Transverse colon (tissue), 4 donors: ENCODE measurements around the gene RHOB. TPM values are rescaled to one million over a fixed set of nuclear protein-coding genes. Genes with fewer than 3 reads are reported as not detected.

Experiments used
- DNase-seq: peaks from one replicate; pipeline ENCODE4 v3.0.0-alpha.2; 2019
- H3K27ac ChIP-seq, 4 donors: fragments of 200-600 bp; sonication (generic); 2 replicates each; pipeline ENCODE4 v1.5.1; 2016 to 2018; ENCODE audit warnings: inconsistent platforms in 4 of 4
- H3K27me3 ChIP-seq: fragments of 200-600 bp; sonication (generic); 2 replicates; pipeline ENCODE4 v1.5.1; 2017; ENCODE audit warnings: inconsistent platforms
- H3K36me3 ChIP-seq, 4 donors: fragments of 200-600 bp; sonication (generic); 2 replicates each; pipeline ENCODE4 v1.5.1; 2017 to 2019; ENCODE audit warnings: inconsistent platforms in 4 of 4
- H3K4me1 ChIP-seq, 4 donors: fragments of 200-600 bp; sonication (generic); 2 replicates each; pipeline ENCODE4 v1.5.1; 2017 to 2020; ENCODE audit warnings: inconsistent platforms in 4 of 4
- H3K4me3 ChIP-seq, 4 donors: fragments of 200-600 bp; sonication (generic); 1 replicate in 1 of 4; 2 replicates in 3 of 4; pipeline versions ENCODE4 v1.5.1 to v1.6.1; 2017 to 2019; ENCODE audit warnings: inconsistent platforms in 4 of 4
- H3K9me3 ChIP-seq, 2 donors: fragments of 200-600 bp; sonication (generic); 2 replicates each; pipeline ENCODE4 v1.5.1; 2017 to 2019; ENCODE audit warnings: inconsistent platforms in 2 of 2
- CTCF ChIP-seq, 5 experiments: fragments of 200-600 bp in 3 of 5; fragments of 450-650 bp in 2 of 5; sonication (generic) in 3 of 5; IDR thresholded peaks; 1 replicate in 2 of 5; 2 replicates in 3 of 5; pipeline ENCODE4 v1.5.1; 2016 to 2017; ENCODE audit warnings: antibody characterized with exemption in 5 of 5, inconsistent platforms in 3 of 5, mild to moderate bottlenecking in 2 of 5, moderate library complexity in 1 of 5
- EP300 ChIP-seq: sonication (generic); formaldehyde crosslinking; IDR thresholded peaks from one replicate; pipeline ENCODE4 v1.6.1; 2017; ENCODE audit warnings: antibody characterized with exemption, low read depth
- POLR2A ChIP-seq: fragments of 450-650 bp; IDR thresholded peaks from one replicate; pipeline ENCODE4 v1.6.1; 2016; ENCODE audit warnings: antibody characterized with exemption, mild to moderate bottlenecking, moderate library complexity
- POLR2AphosphoS5 ChIP-seq, 3 donors: sonication (generic); formaldehyde crosslinking; IDR thresholded peaks; one replicate each; pipeline ENCODE4 v1.6.1; 2016; ENCODE audit warnings: antibody characterized with exemption in 3 of 3
- WGBS, 2 donors: methylation state at CpG; one replicate each; pipeline ENCODE4 v1.1.5; 2018; ENCODE audit warnings: low coverage in 1 of 2; 5-methylcytosine and 5-hydroxymethylcytosine counted together
- in situ Hi-C, 4 donors: fragments of 200-750 bp; cut with MboI; loops; one replicate each; pipeline versions ENCODE4 v1.15.0 to v1.15.1; 2017; ENCODE audit warnings: low sequenced_read_pairs in 3 of 4, low pct_ligation_motif_present in 1 of 4, low pct_unique_long_range_greater_than_20kb in 1 of 4
- intact Hi-C: fragments of 100-400 bp; cut with DNase I; formaldehyde crosslinking; loops from one replicate; pipeline ENCODE4 v1.15.1; 2023; ENCODE audit warnings: low total_unique reads
- total RNA-seq, 4 donors: library from RNA; depleted of rRNA; stranded (reverse); fragments of >200 nt; gene quantifications; one replicate each; pipeline ENCODE4 v1.1.0, GENCODE V29; 2016

RHOB gene
- total RNA-seq, 4 donors from 2014 or later = 360 to 732 (median 532) TPM

- no peaks in the 10 kb centered on the region for H3K9me3 ChIP-seq
- peak overlapping the region; percentile 97 to 99 (median 97) for H3K27ac ChIP-seq
- H3K4me3 ChIP-seq = peak overlapping the region; percentile 56 to 96 (median 65)
- TF ChIP-seq CTCF (IDR thresholded peaks at IDR 0.05) (no peak), POLR2A (no peak), EP300 (no peak)
- in situ Hi-C loops = loop anchor here in 1 of 4 donors (25.0 kb wide), 1 partner anchor 191 kb away; no protein-coding TSS in a partner anchor
- H3K27me3 ChIP-seq = no peaks in the 10 kb centered on the region
- intact Hi-C loops = loop anchor here (5.0 kb wide), 1 partner anchor 171 kb away; no protein-coding TSS in a partner anchor
- no peak for DNase-seq
- WGBS, 2 donors = 9% methylated on average over 29 of the region's 42 CpGs; no CpG with 5 or more reads in 1 of the 2 donors
- H3K36me3 ChIP-seq = peaks cover 0 to 10% (median 0%) of the 10 kb centered on the region in 4 donors
- peaks cover 6 to 50% (median 25%) of the 10 kb centered on the region in 4 donors for H3K4me1 ChIP-seq
Observed at GRCh38 chr2:20446255-20446916, 488 bp upstream of the RHOB start.

GRCh38 chr2:20447437-20448245, 767 bp downstream of the RHOB start:
- in situ Hi-C loops = loop anchor here in 1 of 4 donors (25.0 kb wide), 1 partner anchor 190 kb away; no protein-coding TSS in a partner anchor
- Histone ChIP-seq H3K36me3 (peaks cover 0 to 10% (median 0%) of the 10 kb centered on the region in 4 donors), H3K27ac (peak overlapping the region; percentile 97 to 99 (median 97)), H3K9me3 (no peaks in the 10 kb centered on the region), H3K4me1 (peaks cover 9 to 63% (median 27%) of the 10 kb centered on the region in 4 donors), H3K4me3 (peak overlapping the region; percentile 62 to 96 (median 81)), H3K27me3 (no peaks in the 10 kb centered on the region)
- peak; percentile 57 for DNase-seq
- 5% methylated on average over 65 of the region's 78 CpGs; no CpG with 5 or more reads in 1 of the 2 donors for WGBS, 2 donors
- TF ChIP-seq POLR2AphosphoS5 (IDR thresholded peaks at IDR 0.05) (peak; percentile 74 to 92 (median 75)), POLR2A (peak; percentile 64), EP300 (no peak), CTCF (IDR thresholded peaks at IDR 0.05) (no peak)
- intact Hi-C loops = loop anchor here (5.0 kb wide), 1 partner anchor 170 kb away; no protein-coding TSS in a partner anchor

- H3K27me3 ChIP-seq = no peaks in the 10 kb centered on the region
- intact Hi-C loops (loop anchor here (5.0 kb wide), 1 partner anchor 169 kb away; no protein-coding TSS in a partner anchor), in situ Hi-C loops (loop anchor here in 1 of 4 donors (25.0 kb wide), 1 partner anchor 189 kb away; no protein-coding TSS in a partner anchor)
- peaks cover 0 to 10% (median 0%) of the 10 kb centered on the region in 4 donors for H3K36me3 ChIP-seq
- 41 to 46% methylated on average over 9 to 15 of the region's 26 CpGs for WGBS, 2 donors
- peaks cover 9 to 58% (median 24%) of the 10 kb centered on the region in 4 donors for H3K4me1 ChIP-seq
- H3K9me3 ChIP-seq = no peaks in the 10 kb centered on the region
- DNase-seq = no peak
- peak; percentile 35 for TF ChIP-seq POLR2A
- TF ChIP-seq POLR2AphosphoS5 (IDR thresholded peaks at IDR 0.05) = peak; percentile 65 to 90 (median 71)
- no peak for TF ChIP-seq EP300
- peak overlapping the region; percentile 97 to 99 (median 97) for H3K27ac ChIP-seq
- peak overlapping the region; percentile 62 to 96 (median 81) for H3K4me3 ChIP-seq
Observed at GRCh38 chr2:20448246-20448976, 1.5 kb downstream of the RHOB start.

GRCh38 chr2:20448977-20449306, 2.1 kb downstream of the RHOB start:
- intact Hi-C loops (loop anchor here (5.0 kb wide), 1 partner anchor 168 kb away; no protein-coding TSS in a partner anchor), in situ Hi-C loops (loop anchor here in 1 of 4 donors (25.0 kb wide), 1 partner anchor 188 kb away; no protein-coding TSS in a partner anchor)
- DNase-seq = no peak
- peaks cover 4 to 52% (median 20%) of the 10 kb centered on the region in 4 donors for H3K4me1 ChIP-seq
- no peaks in the 10 kb centered on the region for H3K9me3 ChIP-seq
- H3K36me3 ChIP-seq = peaks cover 0 to 10% (median 0%) of the 10 kb centered on the region in 4 donors
- TF ChIP-seq POLR2AphosphoS5 (IDR thresholded peaks at IDR 0.05) = peak in 1 of 3 donors; percentile 1
- no peak for TF ChIP-seq EP300
- H3K27me3 ChIP-seq = no peaks in the 10 kb centered on the region
- H3K27ac ChIP-seq = peak overlapping the region; percentile 97 to 99 (median 97)
- WGBS, 2 donors = 33% methylated on average over 1 of the region's 1 CpG
- peak overlapping the region; percentile 62 to 96 (median 81) for H3K4me3 ChIP-seq
